GM13977 (cell line): Measurements from ENCODE around the gene WDFY4.

Experiments
- DNase-seq: peaks from one replicate; pipeline ENCODE4 v3.0.0; 2012; ENCODE audit warnings: low spot score
- CTCF ChIP-seq: IDR thresholded peaks from 2 replicates; pipeline ENCODE4 v1.5.1; 2012; ENCODE audit warnings: mild to moderate bottlenecking, control low read depth; ENCODE audit not compliant: insufficient read depth; ENCODE audit errors: extremely low read depth, missing control alignments
- in situ Hi-C: fragments of 300-500 bp; cut with MboI; formaldehyde crosslinking; loops from one replicate; pipeline ENCODE4 v1.12.0; 2022; ENCODE audit warnings: low sequenced_read_pairs, low pct_unique_long_range_greater_than_20kb, mixed read lengths, inconsistent platforms; ENCODE audit not compliant: unreplicated experiment

WDFY4 gene

GRCh38 chr10:48690791-48691660 lies 6.4 kb downstream of the WDFY4 start:
- no peak for TF ChIP-seq CTCF
- no peak for DNase-seq
- in situ Hi-C loops, result no loop called here

GRCh38 chr10:48691812-48692528 lies 7.3 kb downstream of the WDFY4 start:
- TF ChIP-seq CTCF, result no peak
- in situ Hi-C loops, result no loop called here
- DNase-seq, result no peak

- TF ChIP-seq CTCF, result no peak
- DNase-seq, result no peak
- in situ Hi-C loops, result no loop called here
These were observed 8.1 kb downstream of the WDFY4 start for GRCh38 chr10:48692748-48693147.

- DNase-seq, result no peak
- TF ChIP-seq CTCF, result no peak
- in situ Hi-C loops, result no loop called here
These were observed 8.5 kb downstream of the WDFY4 start for GRCh38 chr10:48693206-48693605.

GRCh38 chr10:48694371-48695030 lies 9.8 kb downstream of the WDFY4 start:
- no peak for DNase-seq
- no peak for TF ChIP-seq CTCF
- in situ Hi-C loops, result no loop called here

GRCh38 chr10:48695636-48696534 lies 11.2 kb downstream of the WDFY4 start:
- no peak for TF ChIP-seq CTCF
- in situ Hi-C loops, result no loop called here
- DNase-seq, result no peak
